Spleen (tissue), 7 donors: ENCODE measurements around the gene PVALEF.

Experiments
- POLR2A ChIP-seq, 3 donors: fragments of 450-650 bp; IDR thresholded peaks; one replicate each; pipeline ENCODE4 v1.5.1; 2017; ENCODE audit warnings: antibody characterized with exemption in 3 of 3, mild to moderate bottlenecking in 1 of 3
- POLR2AphosphoS5 ChIP-seq, 3 donors: sonication (generic); formaldehyde crosslinking; IDR thresholded peaks; one replicate each; pipeline ENCODE4 v1.5.1; 2017; ENCODE audit warnings: antibody characterized with exemption in 3 of 3
- TF ChIP-seq, protein P1 (sequence below), 11 experiments: fragments of 200-600 bp in 7 of 11; fragments of 450-650 bp in 4 of 11; sonication (generic) in 4 of 11; IDR thresholded peaks in 8 of 11; conservative IDR thresholded peaks in 3 of 11; 1 replicate in 7 of 11; 2 replicates in 4 of 11; pipeline versions ENCODE4 v1.4.0 to v1.8.0; 2016 to 2021; ENCODE audit warnings: antibody characterized with exemption in 11 of 11, inconsistent platforms in 4 of 11, mild to moderate bottlenecking in 1 of 11
- donor health status: DM: no; HTN: no; CAD: no; lungs with moderate emphysema.
- donor health status: DM: no; HTN: no; CAD: no.
- donor health status: DM: no; HTN: no; CAD: no.

DNA sequence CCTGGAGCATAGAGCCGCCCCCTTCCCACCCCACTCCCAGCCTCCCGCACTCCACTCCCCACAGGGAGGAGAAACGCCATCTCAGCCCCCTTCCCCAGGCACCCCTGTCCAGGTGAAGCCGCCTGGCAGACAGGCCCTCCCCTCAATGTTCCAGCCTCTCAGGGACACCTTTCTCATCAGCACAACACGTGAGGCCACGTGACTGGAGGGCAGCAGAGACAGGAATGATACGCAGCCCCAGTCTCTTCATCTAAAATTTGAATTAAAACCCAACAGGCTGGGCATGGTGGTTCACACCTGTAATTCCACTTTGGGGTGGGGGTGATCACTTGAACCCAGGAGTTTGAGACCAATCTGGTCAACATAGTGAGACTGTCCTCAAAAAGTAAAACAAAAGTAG, 20.9 kb downstream of the PVALEF start:
- no peak for TF ChIP-seq POLR2AphosphoS5 (IDR thresholded peaks at IDR 0.05)
- TF ChIP-seq, protein P1, sequence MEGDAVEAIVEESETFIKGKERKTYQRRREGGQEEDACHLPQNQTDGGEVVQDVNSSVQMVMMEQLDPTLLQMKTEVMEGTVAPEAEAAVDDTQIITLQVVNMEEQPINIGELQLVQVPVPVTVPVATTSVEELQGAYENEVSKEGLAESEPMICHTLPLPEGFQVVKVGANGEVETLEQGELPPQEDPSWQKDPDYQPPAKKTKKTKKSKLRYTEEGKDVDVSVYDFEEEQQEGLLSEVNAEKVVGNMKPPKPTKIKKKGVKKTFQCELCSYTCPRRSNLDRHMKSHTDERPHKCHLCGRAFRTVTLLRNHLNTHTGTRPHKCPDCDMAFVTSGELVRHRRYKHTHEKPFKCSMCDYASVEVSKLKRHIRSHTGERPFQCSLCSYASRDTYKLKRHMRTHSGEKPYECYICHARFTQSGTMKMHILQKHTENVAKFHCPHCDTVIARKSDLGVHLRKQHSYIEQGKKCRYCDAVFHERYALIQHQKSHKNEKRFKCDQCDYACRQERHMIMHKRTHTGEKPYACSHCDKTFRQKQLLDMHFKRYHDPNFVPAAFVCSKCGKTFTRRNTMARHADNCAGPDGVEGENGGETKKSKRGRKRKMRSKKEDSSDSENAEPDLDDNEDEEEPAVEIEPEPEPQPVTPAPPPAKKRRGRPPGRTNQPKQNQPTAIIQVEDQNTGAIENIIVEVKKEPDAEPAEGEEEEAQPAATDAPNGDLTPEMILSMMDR (IDR thresholded peaks at IDR 0.05 in 8 of 11, conservative IDR thresholded peaks at IDR 0.05 in 3 of 11): no peak
- no peak for TF ChIP-seq POLR2A (IDR thresholded peaks at IDR 0.05)
